Neural cell (in vitro differentiated cells): ENCODE data around the gene GAP43. TPM values are rescaled to one million over a fixed set of nuclear protein-coding genes. Genes with fewer than 3 reads are reported as not detected.

Experiments
- H2AFZ ChIP-seq: fragments of 200-600, 300-800 bp; sonication (generic), shearing (Covaris generic); 2 replicates; pipeline ENCODE4 v1.6.0; 2014; ENCODE audit warnings: low read depth, mild to moderate bottlenecking, antibody characterized with exemption, low read length, moderate library complexity
- H3F3A ChIP-seq: fragments of 200-600 bp; shearing (Covaris generic); 2 replicates; pipeline ENCODE4 v1.6.1; 2016; ENCODE audit warnings: mild to moderate bottlenecking, moderate library complexity, mixed read lengths, antibody characterized with exemption, low read length; ENCODE audit not compliant: insufficient read depth, poor library complexity, severe bottlenecking
- H3K27ac ChIP-seq: fragments of 200-600, 300-800 bp; sonication (generic), shearing (Covaris generic); 2 replicates; pipeline ENCODE4 v1.5.1; 2014; ENCODE audit warnings: mild to moderate bottlenecking, low read length, moderate library complexity
- H3K27me3 ChIP-seq: fragments of 300-800, 200-600 bp; sonication (generic), shearing (Covaris generic); 2 replicates; pipeline ENCODE4 v1.6.0; 2014; ENCODE audit warnings: mild to moderate bottlenecking, low read depth, low read length, moderate library complexity; ENCODE audit not compliant: insufficient read depth
- H3K36me3 ChIP-seq: fragments of 300-800, 200-600 bp; sonication (generic), shearing (Covaris generic); 2 replicates; pipeline ENCODE4 v1.5.1; 2014; ENCODE audit warnings: mild to moderate bottlenecking, antibody characterized with exemption, low read length, moderate library complexity; ENCODE audit not compliant: insufficient read depth
- H3K4me2 ChIP-seq: fragments of 300-800, 200-600 bp; sonication (generic), shearing (Covaris generic); 2 replicates; pipeline ENCODE4 v1.6.0; 2014; ENCODE audit warnings: mild to moderate bottlenecking, low read length
- H3K4me3 ChIP-seq: fragments of 300-800, 200-600 bp; sonication (generic), shearing (Covaris generic); 2 replicates; pipeline ENCODE4 v1.5.1; 2014; ENCODE audit warnings: mild to moderate bottlenecking, low read length, moderate library complexity
- H3K79me2 ChIP-seq: fragments of 200-600 bp; shearing (Covaris generic); replicated peaks from 2 replicates; pipeline ENCODE4 v1.6.0; 2014; ENCODE audit warnings: mild to moderate bottlenecking, low read length, moderate library complexity; ENCODE audit not compliant: insufficient read depth
- H3K9ac ChIP-seq: fragments of 300-800, 200-600 bp; sonication (generic), shearing (Covaris generic); 2 replicates; pipeline ENCODE4 v1.6.1; 2016; ENCODE audit warnings: mild to moderate bottlenecking, low read length, mixed read lengths
- H3K9me2 ChIP-seq: fragments of 200-600 bp; shearing (Covaris generic); 2 replicates; pipeline ENCODE4 v1.6.1; 2016; ENCODE audit warnings: mild to moderate bottlenecking, low read length, mixed read lengths; ENCODE audit not compliant: insufficient read depth
- H3K9me3 ChIP-seq: fragments of 200-600, 300-800 bp; sonication (generic), shearing (Covaris generic); 2 replicates; pipeline ENCODE4 v1.6.1; 2016; ENCODE audit warnings: mild to moderate bottlenecking, mixed run types, low read length, moderate library complexity, mixed read lengths
- H4K20me1 ChIP-seq: fragments of 200-600 bp; shearing (Covaris generic); 2 replicates; pipeline ENCODE4 v1.6.1; 2016; ENCODE audit warnings: mild to moderate bottlenecking, mixed run types; ENCODE audit not compliant: insufficient read depth
- CTCF ChIP-seq: fragments of 450-650 bp; IDR thresholded peaks from 2 replicates; pipeline ENCODE4 v1.5.1; 2014; ENCODE audit warnings: antibody characterized with exemption, mild to moderate bottlenecking, moderate library complexity; ENCODE audit not compliant: poor library complexity, severe bottlenecking
- EP300 ChIP-seq: fragments of 450-650 bp; conservative IDR thresholded peaks from 2 replicates; pipeline ENCODE4 v1.6.1; 2014; ENCODE audit warnings: antibody characterized with exemption, mild to moderate bottlenecking, moderate library complexity; ENCODE audit not compliant: poor library complexity, severe bottlenecking
- EZH2 ChIP-seq: fragments of 200-600, 300-800 bp; shearing (Covaris generic), sonication (generic); IDR thresholded peaks from 2 replicates; pipeline ENCODE4 v1.6.1; 2014; ENCODE audit warnings: antibody characterized with exemption, low read length, borderline replicate concordance, mild to moderate bottlenecking; ENCODE audit not compliant: insufficient read depth, poor library complexity, severe bottlenecking
- MXI1 ChIP-seq: fragments of 450-650 bp; conservative IDR thresholded peaks from 2 replicates; pipeline ENCODE4 v1.6.1; 2014; ENCODE audit warnings: antibody characterized with exemption, mild to moderate bottlenecking; ENCODE audit not compliant: poor library complexity, severe bottlenecking
- POLR2AphosphoS5 ChIP-seq: IDR thresholded peaks from 2 replicates; pipeline ENCODE4 v1.6.1; 2012
- RAD21 ChIP-seq: fragments of 450-650 bp; conservative IDR thresholded peaks from 2 replicates; pipeline ENCODE4 v1.6.1; 2014; ENCODE audit warnings: antibody characterized with exemption, mild to moderate bottlenecking, moderate library complexity
- REST ChIP-seq: IDR thresholded peaks from 2 replicates; pipeline ENCODE4 v1.6.1; 2012; ENCODE audit warnings: borderline replicate concordance
- SMC3 ChIP-seq: fragments of 450-650 bp; conservative IDR thresholded peaks from 2 replicates; pipeline ENCODE4 v1.6.1; 2014; ENCODE audit warnings: antibody characterized with exemption, mild to moderate bottlenecking, moderate library complexity; ENCODE audit not compliant: poor library complexity
- TAF1 ChIP-seq: IDR thresholded peaks from 2 replicates; pipeline ENCODE4 v1.6.1; 2012; ENCODE audit warnings: low read depth
- polyA plus RNA-seq: library from polyadenylated mRNA; depleted of rRNA; stranded (reverse); fragments of >200 nt; gene quantifications from 2 replicates; pipeline ENCODE4 v1.2.3, GENCODE V29; 2014

Gene GAP43
- polyA plus RNA-seq, 1 donor from 2014 or later, result 1,327 TPM

- Histone ChIP-seq H3K27ac (no peak overlapping the region), H3K27me3 (no peaks in the 10 kb centered on the region), H3K9ac (no peak overlapping the region), H2AFZ (no peak overlapping the region), H3K79me2 (no peaks in the 10 kb centered on the region), H3K9me2 (no peaks in the 10 kb centered on the region), H3K4me3 (no peak overlapping the region), H3F3A (no peaks in the 10 kb centered on the region), H4K20me1 (no peaks in the 10 kb centered on the region), H3K9me3 (no peaks in the 10 kb centered on the region), H3K36me3 (no peaks in the 10 kb centered on the region), H3K4me2 (no peak overlapping the region)
- TF ChIP-seq TAF1 (no peak), MXI1 (no peak), EZH2 (no peak), REST (no peak), CTCF (no peak), SMC3 (no peak), EP300 (no peak)
Observed at GRCh38 chr3:115577000-115577399, 46.3 kb upstream of the GAP43 start.

GRCh38 chr3:115578331-115578730 is 45.0 kb upstream of the GAP43 start:
- no peaks in the 10 kb centered on the region for H4K20me1 ChIP-seq
- no peaks in the 10 kb centered on the region for H3K9me2 ChIP-seq
- H3K9me3 ChIP-seq, result no peaks in the 10 kb centered on the region
- H3K36me3 ChIP-seq, result no peaks in the 10 kb centered on the region
- H3K4me3 ChIP-seq, result no peak overlapping the region
- TF ChIP-seq RAD21, result no peak
- no peak for TF ChIP-seq MXI1
- no peak for TF ChIP-seq EP300
- TF ChIP-seq CTCF, result no peak
- TF ChIP-seq REST, result no peak
- no peak for TF ChIP-seq SMC3
- TF ChIP-seq POLR2AphosphoS5, result no peak
- no peak for TF ChIP-seq EZH2
- no peak for TF ChIP-seq TAF1
- H3F3A ChIP-seq, result no peaks in the 10 kb centered on the region
- H3K4me2 ChIP-seq, result no peak overlapping the region
- no peak overlapping the region for H3K27ac ChIP-seq
- no peak overlapping the region for H2AFZ ChIP-seq
- no peaks in the 10 kb centered on the region for H3K27me3 ChIP-seq
- H3K9ac ChIP-seq, result no peak overlapping the region
- no peaks in the 10 kb centered on the region for H3K79me2 ChIP-seq
